ENCODE data around the gene CAMTA1.
"Not testable (repeated sequence)": the region's sequence is repeated elsewhere in the genome, so short reads cannot be mapped to it uniquely, and the experiment has no call there.

The CAMTA1 gene

GRCh38 chr1:7121622-7121988 lies 336.4 kb downstream of the CAMTA1 start:
- no peak for DNase-seq

DNA sequence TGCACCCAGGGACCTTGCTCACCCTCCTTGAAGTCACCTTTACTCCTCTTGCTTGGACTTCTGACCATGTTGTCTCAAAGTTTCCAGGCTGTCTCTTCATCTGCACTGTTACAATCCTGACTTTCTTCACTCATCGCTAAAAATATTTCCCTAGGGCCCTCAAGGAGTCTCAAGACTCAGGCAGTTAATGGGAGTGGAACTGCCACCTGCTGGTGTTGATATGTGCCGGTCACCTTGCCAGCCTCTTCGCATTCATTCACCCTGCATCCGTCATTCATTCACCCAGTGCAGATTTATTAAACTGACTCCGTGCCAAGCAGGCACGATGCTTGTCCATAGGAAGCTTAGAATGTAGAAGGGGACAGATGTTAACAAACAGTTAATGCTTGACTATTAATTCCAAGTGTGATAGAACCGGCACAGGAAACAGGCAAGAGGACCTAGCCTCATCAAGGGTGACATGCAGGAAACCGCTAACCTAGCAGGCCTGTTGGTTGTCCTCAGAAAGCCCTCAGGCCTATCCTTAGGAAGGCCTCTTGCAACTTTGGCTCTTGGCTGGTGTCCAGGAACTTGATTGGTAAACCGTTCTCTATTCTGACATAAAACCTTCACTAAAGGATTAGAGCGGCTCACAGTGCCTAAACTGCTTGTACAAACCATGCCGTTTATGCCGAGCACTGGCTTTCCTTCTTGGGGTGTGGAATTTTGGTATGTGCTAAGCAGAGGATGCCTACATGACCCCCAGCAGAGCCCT lies 342.2 kb downstream of the CAMTA1 start:
- no peak for DNase-seq

DNA sequence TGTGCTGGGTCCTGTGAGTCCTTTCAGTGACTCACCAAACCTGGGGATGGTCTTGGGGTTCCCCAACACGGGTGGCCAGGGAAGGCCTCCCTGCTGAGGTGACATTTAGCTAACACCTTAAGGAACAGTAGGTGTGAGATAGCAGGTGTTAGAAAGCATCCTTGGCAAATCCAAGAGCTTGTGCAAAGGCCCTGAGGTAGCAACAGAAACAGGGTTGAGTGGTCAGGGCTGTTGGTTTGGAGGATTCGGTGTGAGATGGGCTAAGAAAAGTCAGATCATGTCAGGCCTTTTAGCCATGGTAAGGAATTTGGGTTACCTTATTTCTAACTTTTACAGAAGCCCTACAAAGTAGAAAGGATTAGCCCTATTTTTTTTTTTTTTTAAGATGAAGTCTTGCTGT lies 343.0 kb downstream of the CAMTA1 start:
- no peak for DNase-seq

DNA sequence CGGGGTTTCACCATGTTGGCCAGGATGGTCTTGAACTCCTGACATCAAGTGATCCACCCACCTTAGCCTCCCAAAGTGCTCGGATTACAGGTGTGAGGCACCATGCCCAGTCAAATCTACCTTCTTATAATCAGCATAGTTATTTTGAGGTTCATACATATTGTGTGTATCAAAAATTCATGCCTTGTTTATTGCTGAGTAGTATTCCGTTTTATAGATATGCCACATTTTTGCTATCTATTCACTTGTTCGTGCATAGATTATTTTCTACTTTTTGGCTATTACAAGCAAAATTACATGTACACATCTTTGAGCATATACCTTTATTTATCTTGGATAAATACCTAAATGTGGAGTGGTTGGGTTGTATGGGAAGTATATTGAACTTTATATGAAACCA lies 344.9 kb downstream of the CAMTA1 start:
- no peak for DNase-seq

- no peak for DNase-seq
These were observed 350.2 kb downstream of the CAMTA1 start for GRCh38 chr1:7135493-7135892.

- DNase-seq: no peak
These were observed 351.1 kb downstream of the CAMTA1 start for GRCh38 chr1:7136166-7136953.

DNA sequence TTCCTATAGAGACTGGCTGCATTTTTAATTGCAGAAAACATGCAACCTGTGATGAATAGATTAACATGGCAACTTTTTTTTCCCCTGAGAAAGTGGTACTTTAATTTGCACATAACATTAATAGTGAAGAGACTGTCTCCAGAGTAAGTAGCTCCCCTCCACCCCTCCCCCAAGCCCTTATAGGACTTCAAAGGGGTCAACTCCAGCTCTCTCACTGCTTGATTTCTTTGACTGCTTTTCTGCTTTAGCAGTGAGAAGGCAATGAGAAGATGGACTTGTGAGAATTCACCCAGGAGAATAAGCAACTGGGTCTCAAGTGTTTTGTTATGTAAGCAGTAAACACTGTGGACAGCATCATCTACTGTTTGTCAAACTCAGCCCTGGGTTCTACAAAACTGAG lies 355.0 kb downstream of the CAMTA1 start:
- no peak for DNase-seq

GRCh38 chr1:7145947-7146346 lies 360.7 kb downstream of the CAMTA1 start:
- DNase-seq: no peak

- no peak for DNase-seq
These were observed 361.5 kb downstream of the CAMTA1 start for GRCh38 chr1:7146710-7147109.

DNA sequence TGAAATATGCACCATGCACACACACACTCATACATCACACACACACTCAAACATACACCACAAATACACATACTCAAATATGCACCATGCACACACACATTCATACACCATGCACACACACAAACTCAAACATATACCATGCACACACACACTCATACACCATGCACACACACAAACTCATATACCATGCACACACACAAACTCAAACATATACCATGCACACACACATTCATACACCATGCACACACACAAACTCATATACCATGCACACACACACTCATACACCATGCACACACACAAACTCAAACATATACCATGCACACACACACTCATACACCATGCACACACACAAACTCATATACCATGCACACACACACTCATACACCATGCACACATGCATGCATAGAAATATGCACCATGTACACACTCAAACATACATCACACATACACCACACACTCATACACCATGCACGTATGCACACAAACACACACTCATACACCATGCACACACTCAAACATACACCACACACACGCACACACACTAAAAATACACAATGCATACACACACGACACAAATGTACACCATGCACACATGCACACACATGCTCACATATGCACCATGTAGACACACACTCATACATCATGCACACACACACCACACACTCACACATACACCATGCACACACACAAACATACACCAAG lies 362.5 kb downstream of the CAMTA1 start:
- DNase-seq: not testable (repeated sequence)

DNA sequence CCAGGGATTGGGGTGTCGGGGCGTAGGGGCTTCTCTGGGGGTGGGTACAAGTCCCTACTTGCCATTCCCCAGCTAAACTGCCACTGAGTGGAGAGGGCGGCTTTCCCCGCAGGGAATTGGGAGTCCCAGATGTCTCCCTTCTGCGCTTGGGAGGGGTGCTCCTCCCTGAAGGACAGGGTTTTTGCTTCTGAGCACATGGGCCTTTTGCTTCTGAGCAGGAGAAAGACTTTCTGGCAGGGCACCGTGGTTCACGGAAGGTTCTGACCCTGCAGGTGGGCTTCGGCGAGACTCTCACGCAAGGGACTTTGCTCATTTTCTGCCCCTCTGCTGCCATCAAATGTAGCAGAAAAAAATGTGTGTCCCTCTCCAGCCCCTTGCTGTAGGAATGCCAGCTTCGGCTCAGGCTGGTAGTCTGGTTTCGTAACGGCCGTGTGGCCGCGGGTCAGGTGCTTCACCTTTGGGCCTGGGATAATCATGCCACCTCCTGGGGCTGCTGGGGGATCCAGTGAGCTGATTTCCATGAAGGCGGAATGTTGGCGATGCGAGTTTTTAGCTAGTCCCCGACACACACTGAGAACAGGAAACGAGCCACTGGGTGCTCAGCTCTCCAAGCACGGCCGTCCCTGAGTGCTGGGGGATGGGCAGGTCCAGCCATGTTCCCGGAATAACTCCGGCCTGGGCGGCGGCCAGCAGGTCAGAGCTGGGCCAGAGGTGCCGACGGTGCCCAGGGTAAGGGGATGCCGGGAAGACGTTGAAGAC lies 364.0 kb downstream of the CAMTA1 start:
- DNase-seq: no peak

DNA sequence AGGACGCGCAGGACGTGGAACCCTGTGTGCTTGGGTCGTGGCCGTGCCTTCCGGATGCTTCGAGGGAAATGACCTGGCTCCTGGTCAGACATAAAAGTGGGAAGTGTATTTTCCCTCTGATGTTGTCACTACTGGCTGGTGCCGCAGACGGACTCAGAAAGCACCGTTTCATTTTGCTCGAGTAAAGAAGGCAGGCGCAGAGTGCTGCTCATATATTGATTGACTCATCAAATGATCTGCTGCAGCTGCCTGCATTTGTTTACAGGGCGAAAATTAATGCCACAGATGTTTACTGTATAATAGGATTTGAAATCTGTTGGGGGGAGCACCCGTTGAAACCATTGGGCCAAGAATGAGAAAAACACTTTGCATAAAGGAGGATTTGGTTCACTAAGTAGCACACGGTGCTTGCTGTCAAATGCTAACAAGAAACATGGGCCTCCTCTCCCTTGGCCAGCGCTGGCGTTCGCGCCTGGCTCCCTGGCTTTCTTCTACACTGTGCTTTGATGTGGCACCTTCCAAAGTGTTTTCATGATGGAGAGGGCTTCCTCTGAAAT lies 365.5 kb downstream of the CAMTA1 start:
- DNase-seq: no peak

DNA sequence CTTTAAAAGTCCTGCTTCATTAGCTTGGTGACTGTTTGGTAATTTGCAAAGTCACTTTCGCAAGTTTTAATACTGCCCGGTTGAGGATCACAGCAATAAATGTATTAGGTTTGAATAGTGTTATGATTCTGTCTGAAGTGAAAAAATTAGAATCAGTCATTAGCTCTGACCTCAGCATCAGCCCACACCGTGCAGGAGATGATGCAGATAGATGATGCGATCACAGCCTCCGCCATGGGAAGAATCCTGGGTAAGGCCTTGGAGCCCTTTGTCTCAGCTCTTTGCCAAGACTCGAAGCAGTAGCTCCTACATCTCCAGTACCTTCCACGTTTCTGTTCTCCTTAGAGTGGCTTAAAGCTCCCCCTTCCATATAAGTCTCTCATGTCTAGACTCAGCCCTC lies 366.7 kb downstream of the CAMTA1 start:
- DNase-seq: no peak

DNA sequence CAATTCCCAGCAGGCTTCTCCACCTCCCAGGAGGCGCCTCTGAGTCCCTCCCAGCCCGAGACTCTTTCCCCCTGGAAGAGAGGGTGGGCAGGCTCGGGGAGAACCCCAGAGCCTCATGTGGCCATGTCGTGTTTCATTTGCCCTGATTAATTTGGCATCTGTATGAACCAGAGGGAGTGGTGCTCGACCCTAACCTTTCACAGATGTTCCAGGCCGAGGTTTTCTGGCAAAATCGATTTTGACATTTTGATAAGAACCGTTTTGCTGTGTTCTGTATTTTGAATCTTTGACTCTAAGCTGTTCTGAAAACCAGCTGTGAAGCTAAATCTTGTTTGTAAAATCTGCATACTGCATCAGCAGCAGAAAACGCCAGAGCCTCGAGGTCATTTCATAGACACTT lies 367.4 kb downstream of the CAMTA1 start:
- no peak for DNase-seq

DNA sequence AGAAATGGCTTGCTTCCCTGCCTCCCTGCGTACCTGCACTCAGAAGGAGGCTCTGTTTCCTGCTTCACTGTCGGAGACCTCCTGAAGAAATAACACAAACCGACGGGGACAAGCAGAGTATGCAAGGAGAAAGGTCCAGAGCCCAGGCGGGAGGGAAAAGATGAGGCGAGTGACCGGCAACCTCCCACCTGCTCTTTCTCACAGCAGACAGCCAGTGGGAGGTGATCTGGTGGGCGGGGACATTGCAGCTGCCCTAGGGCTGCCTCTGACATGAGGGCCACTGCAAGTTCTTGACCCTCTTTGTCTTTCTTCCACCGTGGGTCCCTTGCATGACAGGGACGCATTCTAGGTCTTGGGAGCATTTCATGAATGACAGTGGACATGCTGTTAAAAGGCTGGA lies 368.2 kb downstream of the CAMTA1 start:
- no peak for DNase-seq

DNA sequence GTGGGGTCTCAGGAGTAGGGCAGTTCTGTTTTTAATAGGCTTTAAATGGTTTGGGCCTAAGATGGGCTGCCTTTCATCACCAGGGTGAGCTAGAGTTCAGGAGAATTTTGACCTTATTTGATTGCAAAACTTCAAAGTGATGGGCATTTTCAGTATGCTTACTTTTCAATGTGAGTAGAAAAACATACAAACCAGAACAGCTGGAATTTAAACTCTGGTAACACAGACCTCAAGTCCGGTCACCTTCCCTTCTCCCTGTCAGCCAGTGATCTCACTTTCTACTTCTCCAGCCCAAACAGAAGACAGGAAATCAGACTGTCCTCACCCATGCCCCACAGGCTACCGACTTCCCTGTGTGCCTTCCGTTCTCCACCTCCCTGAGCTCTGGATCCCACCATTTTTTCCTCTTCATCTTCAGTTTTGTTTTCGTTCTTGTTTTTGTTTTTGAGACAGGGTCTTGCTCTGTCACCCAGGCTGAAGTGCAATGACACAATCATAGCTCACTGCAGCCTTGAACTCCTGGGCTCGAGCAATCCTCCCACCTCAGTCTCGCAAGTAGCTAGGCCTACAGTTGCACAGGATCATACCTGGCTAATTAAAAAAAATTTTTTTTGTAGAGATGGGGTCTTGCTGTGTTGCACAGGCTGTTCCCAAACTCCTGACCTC lies 374.0 kb downstream of the CAMTA1 start:
- DNase-seq: no peak

- DNase-seq: not testable (repeated sequence)
These were observed 383.3 kb downstream of the CAMTA1 start for GRCh38 chr1:7168554-7168953.

DNA sequence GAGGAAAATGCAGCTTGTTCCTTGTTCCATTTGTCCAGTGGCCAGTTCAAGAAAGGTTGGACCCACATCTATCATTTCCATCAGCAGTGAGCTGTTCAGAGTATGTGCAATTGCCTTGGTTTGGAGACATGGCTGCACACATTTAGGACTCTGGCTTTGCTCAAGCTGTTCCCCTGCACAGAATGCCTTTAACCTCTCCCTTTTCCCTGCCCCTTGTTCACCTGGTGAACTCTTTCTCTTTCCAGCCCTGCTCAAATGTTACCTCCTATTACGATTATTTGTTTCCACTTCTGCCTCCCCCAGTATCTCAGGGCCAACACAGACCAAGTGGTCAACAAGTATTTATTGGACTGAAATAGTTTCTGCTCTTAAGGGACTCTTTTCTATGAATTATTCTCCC lies 385.9 kb downstream of the CAMTA1 start:
- no peak for DNase-seq

- DNase-seq: no peak
These were observed 386.3 kb downstream of the CAMTA1 start for GRCh38 chr1:7171574-7171973.

- no peak for DNase-seq
These were observed 387.6 kb downstream of the CAMTA1 start for GRCh38 chr1:7172804-7173203.

DNA sequence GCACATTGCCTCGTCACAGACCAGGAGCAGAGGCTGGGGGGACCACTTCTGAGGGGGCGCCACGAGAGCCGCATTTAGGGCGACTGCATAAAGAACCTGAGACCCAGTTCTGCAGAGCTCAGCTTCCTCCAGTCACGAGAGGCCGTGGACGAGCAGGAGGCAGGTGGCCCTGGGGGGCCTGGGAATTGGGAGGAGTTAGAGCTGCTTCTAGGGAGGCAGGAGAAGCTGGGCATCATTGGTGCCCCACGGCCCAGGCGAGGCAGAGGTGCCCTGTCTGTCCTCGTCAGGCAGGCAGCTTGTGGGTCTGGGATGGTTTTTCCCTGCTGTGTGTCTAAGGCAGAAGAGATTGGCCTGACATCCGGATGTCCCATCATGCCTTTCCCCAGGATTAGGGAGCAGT lies 389.3 kb downstream of the CAMTA1 start:
- DNase-seq: no peak
